HT-29 (cell line): Measurements from ENCODE around the gene FNIP1. TPM values are rescaled to one million over a fixed set of nuclear protein-coding genes. Genes with fewer than 3 reads are reported as not detected.
"Not testable (repeated sequence)": the region's sequence is repeated elsewhere in the genome, so short reads cannot be mapped to it uniquely, and the experiment has no call there.

ENCODE experiments used
- DNase-seq: peaks from one replicate; pipeline ENCODE4 v3.0.0-alpha.2; 2015; ENCODE audit warnings: low spot score
- total RNA-seq: library from RNA; depleted of rRNA; stranded (reverse); fragments of >200 nt; shearing (Covaris generic); gene quantifications from 2 replicates; pipeline ENCODE4 v1.2.3, GENCODE V29; 2014

FNIP1 gene
- total RNA-seq, 1 experiment from 2014 or later: 20.8 TPM

DNA sequence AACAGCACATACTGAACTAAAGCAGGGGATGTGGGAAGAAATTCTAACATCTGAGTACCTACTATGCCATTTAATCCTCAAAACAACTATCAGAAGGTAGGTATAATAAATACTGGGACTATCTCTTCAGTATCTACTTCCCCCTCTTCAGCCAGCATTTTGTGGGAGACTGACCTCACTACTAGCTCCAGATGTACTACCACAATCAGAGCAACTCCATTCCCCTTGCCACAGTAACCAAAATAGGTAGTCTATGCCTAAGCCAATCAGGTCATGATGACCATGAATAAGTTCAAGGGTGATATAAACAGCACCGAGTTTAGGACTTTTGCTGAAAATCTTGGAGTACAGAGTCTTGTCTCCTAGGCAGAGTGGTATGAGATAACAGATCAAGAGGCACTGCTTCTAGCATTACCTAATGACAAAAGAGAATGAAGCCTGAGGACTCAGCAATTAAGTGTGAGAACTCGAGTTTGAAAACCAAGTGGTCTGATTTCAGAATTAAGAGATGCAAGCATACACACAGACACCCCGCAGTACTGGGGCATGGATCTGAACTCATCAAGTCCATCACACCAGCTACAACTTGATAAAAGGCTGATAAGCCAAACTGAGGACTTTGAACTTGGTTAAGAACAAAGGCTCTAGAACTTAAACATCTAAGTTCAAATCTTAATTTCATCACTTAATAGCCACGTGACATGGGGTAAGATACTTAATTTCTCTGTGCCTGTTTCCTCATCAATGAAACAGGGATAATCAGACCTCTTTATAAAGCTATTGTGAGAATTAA, 9.7 kb downstream of the FNIP1 start:
- DNase-seq: no peak

DNA sequence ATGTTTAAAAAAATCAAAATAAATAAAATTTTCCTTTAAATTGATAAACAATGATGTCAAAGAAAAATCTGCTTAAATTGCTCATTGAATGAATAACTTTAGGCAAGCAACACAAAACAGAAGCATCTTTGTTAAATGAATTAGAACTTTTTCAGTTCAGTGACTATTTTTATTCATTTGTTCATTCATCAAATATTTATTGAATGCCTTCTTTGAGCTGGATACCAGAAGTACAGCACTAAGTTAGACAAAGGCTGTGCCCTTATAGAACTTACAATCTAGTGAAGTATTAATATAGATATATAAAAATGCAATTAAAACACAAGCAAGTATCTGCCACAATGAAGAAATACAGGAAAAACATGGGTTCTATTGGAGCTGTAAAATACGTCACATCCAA, 10.8 kb downstream of the FNIP1 start:
- no peak for DNase-seq

DNA sequence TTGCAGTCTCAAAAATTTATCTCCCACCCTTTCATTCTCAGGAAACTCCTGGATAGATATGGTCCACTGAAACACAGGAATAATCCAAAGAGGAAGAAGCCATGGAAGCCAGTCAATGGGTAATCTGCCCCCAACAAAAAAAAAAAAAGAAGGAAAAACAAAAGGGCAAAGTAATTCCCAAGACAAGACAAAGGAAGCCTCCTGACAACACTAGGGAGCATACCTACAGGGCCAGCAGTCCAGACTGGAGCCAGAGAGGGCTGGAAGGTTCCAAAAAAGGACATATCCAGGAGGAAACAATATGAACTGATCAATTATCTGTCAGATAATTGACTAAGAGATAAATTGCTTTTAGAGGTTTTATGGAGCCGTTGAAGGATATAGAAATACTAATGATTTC, 12.9 kb downstream of the FNIP1 start:
- DNase-seq: no peak

DNA sequence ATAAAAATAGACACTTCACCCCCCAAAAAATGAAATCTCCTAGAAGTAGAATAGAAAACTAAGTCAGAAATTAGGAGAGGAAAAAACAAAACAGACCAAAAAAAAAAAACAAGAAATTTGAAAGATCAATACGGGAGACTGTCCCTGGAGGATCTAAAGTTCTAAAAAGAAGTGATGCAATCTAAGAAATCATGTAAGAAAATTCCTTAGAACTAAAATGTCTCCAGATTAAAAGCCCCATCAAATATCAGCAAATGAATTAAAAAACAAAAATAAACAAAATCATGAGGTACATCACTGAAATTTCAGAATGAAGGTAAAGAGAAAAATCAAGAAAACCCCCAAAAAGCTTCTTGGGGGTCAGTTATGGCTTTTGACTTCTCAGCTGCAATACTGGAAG, 13.5 kb downstream of the FNIP1 start:
- no peak for DNase-seq

DNA sequence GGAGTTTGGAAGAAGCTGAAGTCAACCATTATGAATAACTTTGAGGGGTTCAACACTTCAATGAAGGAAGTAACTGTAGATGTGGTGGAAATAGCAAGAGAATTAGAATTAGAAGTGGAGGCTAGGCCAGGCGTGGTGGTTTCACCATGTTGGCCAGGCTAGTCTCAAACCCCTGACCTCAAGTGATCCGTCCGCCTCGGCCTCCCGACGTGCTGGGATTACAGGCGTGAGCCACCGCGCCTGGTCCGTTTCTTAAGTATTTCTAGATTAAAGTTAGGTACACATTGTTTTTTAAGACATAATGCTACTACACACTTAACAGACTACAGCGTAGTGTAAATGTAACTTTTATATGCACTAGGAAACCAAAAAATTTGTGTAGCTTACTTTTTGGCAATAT, 14.1 kb downstream of the FNIP1 start:
- no peak for DNase-seq

DNA sequence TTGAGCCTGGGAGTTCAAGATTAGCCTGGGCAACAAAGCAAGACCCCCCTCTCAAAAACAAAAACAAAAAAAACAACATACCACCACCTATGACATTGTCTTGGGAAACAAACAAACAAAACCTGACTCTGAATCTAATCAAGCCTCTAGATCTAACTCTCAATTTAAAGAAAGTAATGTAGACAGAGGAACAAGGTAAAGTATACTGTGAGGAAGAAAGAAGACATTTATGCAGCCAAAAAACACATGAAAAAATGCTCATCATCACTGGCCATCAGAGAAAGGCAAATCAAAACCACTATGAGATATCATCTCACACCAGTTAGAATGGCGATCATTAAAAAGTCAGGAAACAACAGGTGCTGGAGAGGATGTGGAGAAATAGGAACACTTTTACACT, 18.7 kb downstream of the FNIP1 start:
- not testable (repeated sequence) for DNase-seq

DNA sequence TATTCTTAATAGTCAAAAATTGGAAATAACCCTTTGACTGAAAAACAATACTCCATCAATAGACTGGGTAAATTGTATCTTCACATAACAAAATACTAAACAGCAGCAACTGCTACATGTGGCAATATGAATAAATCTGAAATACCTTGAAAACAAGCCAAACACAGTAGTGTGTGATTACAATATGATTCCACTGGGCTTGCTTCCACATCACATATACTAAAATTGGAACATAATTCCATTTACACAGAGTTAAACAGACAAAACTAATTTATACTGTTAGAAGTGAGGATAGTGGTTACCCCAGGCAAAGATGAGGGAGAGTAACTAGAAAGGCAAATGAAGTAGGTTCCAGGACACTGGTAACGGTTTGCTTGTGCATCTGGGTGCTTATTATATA, 20.4 kb downstream of the FNIP1 start:
- DNase-seq: no peak

DNA sequence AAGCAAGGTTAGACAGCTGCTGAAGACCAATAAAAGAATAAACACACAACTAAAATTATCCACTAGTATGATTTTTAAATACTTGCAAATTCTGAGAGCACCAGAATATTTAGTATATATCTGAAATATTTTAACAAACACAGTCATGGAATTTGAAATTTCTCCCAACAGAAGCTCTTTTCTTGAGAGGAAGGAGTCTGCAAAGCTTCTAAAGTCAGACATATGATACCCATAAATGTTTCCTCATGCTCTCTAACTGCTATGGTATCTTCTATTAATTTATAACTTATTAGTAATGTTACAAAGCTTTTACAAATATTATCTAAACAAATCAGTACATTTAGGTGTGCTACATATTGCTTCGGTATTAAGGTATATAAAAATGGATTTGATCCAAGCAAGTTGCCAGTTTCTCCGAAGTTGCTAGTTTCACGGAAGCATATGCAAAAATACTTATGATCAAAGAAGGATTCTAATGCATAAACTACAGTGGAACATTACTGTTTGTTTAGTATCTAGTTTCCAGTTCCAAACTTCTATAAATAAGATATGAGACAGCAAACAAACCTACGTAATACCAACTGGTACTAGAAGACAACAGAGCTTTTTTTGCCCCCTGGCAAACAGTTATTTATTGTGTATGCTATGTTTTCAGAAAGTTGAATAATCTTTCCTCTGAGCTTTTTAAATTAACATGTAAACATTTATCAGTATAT, 22.0 kb downstream of the FNIP1 start:
- no peak for DNase-seq

DNA sequence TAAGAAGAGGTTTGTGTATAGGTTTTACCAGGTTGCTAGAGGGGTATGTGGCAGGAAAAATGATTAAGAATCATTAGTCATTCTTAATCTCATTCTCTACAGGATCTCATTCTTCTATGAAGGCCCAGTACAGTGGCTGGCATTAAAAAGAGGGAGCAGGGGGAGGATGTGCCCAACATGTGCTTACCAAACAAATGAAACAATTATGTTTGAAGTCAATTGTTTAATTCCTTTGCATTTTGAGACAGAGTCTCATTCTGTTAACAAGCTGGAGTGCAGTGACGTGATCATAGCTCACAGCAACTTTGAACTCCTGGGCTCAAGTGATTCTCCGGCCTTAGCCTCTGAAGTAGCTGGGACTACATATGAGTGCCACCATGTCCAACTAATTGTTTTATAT, 23.0 kb downstream of the FNIP1 start:
- no peak for DNase-seq

DNA sequence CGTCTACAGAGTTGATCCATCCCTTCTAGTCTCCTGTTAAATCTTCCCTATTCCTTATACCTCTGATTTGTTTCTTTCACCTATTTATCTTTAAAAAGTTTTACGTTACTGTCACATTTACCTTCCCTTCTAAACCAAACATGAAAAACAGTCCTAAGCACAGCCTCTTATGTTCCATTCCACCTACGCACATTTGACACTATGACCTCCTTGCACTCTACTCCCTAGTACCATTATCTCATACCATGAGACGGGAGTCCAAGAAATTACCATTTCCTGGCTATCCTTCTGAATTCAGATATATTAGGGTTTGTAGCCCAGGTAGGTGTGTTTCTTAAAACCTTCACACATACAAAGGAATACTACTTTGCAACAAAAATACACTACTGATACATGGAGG, 25.1 kb downstream of the FNIP1 start:
- DNase-seq: no peak

DNA sequence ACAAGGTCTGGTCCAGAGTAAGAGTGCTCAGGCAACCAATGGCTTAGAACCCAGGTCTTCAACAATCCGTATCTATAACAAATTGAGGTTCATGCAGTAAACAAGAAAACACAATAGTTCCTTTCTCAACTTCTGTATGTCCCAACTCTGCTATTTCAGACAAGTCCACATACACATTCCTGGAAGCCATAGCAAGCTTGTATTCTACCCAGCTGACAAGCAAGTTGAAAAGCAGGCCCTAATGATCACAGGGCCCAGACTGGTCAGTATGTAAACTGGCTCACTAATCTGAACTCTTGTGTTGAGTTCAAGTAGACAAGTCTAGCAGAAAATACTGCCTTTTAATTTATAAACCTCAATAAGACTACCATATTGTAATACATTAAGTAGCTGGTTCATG, 26.9 kb downstream of the FNIP1 start:
- no peak for DNase-seq

DNA sequence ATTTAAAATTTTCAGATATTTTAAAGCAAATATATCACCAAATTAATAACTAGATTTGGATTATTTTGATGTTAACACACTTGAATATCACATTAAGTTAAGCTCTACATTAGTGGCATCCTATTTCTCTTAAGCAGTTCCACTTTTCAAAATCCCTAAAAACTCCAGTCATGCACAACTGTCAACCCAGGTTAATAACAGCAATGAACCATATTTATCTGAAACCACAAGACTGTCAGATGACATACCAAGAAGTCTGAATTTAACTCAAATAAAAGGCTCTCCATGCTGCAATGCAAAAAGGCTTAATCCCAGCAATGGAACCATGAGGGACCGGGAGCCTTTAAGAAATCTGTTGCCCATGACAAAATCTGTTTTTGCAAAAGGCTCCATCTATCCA, 27.5 kb downstream of the FNIP1 start:
- DNase-seq: no peak

DNA sequence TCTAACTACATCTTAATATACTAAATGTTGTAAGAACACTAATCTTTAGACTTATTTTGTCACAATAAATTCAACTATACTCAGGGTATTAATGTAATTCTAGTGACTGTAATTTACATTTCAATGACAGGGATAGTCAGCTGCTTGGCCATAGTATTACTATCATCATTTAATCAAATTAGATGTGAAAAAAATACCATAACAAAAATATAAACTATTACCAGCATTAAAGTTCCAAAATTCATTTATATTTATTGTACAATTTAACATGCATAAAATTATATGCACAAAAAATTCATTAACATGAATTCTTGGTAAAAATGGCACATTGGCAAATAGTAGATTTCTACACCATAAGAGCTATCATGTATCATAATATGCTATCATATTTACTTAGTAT, 28.9 kb downstream of the FNIP1 start:
- no peak for DNase-seq

DNA sequence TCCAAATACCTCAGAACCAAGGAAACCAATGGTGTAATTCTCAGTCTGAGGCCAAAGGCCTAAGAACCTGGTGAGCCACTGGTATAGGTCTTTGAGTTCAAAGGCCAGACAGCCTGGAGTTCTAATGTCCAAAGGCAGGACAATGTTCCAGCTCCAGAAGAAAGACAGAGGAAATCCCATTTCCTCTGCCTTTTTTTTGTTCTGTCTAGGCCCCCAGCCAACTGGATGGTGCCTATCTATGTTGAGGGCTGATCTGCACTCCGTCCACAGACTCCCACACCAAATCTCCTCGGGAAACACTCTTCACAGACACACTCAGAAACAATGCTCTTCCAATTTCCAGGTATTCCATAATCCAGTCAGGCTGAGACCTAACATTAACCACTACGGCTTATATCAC, 30.1 kb downstream of the FNIP1 start:
- DNase-seq: no peak

DNA sequence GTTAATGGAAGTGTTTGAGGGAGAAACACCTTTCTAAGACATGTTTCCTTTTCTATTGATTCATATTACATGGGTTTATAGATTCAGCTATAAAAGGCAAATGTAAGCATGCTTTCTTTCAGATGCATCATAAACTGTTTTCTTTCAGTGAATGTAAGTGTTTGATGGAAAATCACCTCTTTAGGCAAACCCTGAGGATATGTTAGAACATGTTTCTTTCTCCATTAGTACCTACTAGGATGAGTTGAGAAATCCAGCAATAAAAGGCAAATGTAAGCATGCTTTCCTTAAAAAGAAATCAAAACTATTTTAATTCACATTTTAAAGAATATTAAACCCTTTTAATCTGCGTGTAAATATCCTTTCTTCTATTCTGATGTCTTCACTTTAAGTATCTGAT, 31.6 kb downstream of the FNIP1 start:
- no peak for DNase-seq

DNA sequence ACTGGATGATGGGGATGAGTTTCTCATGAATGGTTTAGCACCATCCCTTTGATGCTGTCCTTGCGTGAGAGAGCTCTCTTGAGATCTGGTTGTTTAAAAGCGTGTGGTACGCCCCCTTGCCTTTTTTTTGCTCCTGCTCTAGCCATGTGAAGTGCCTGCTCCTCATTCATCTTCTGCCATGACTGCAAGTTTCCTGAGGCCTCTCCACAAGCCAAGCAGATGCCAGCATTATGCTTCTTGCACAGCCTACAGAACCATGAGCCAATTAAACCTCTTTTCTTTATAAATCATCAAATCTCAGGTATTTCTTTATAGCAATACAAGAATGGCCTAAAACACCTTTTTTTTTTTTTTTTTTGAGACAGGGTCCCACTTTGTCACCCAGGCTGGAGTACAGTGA, 32.8 kb downstream of the FNIP1 start:
- DNase-seq: no peak

DNA sequence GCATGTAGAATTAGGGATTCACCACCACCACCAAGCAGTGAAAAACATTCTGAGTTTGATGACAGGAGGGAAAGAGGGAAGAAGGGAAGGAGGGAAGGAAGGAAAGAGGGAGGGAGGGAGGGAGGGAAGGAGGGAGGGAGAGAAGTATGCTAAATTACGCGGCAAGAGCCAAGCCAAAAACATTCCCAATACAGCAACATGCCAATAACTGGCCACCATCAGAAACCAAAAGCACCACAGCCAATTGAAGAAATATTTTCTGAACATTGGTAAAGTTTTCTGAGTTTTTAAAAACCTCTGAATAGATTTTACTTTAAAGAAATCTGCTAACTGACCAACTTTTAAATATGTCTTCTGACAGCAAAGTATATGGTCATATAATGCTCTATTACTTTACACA, 36.0 kb downstream of the FNIP1 start:
- no peak for DNase-seq

DNA sequence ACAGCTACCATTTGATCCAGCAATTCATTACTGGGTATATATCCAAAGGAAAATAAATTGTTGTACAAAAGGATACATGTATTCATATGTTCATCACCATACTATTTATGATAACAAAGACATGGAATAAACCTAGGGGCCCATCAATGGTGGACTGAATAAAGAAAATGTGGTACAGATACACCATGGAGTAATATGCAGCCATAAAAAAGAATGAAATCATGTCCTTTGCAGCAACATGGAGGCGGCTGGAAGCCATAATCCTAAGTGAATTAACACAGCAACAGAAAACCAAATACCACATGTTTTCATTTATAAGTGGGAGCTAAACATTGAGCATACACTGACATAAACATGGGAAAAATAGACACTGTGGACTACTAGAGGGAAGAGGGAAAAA, 37.1 kb downstream of the FNIP1 start:
- no peak for DNase-seq

DNA sequence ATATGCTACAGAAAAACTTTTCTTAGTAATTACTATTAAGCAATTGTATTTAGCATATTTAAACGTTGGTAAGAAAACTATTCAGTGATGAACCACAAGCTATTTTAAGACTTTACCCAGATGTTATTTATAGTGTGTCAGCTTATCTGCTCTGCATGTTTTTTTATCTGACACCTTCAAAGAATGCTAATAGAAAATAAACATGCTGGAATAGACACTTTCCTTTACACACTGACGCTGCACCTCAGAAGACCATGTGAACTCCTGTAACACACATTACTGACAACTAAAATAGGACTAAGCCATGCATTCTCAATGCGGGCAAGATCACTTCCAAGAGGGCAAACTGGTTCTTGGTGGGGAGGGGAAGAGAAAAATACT, 38.3 kb downstream of the FNIP1 start:
- no peak for DNase-seq

DNA sequence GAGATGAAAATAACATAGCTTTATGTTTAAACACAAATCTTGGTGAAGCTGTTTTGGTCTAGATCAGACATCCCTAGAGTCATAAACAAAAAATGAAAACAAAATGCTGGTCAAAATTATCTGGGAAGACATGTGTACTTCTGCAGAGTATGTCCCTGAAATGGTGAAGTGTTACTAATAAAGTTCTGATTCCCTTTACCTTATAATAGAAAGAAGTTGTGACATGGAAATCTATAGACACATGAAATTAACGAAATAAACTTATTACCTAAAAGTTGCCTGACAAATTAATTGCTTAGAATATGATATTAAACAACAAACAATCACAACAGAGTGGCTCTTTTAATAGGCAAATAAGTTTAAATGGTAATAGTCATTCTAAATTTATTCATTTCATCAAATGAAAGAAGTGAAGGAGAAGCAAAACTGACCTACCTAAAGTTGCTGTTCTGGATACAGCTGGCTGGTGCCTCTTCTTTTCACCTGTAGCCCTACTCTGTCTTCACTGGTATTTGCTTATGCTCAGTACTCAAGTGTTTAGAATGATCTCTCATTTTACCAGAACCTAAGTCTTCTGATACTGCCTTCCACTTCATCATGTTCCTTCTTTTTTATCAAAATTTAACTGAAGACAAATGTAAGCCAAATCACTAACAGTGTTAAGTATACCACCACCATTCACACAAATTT, 38.8 kb downstream of the FNIP1 start:
- DNase-seq: no peak

DNA sequence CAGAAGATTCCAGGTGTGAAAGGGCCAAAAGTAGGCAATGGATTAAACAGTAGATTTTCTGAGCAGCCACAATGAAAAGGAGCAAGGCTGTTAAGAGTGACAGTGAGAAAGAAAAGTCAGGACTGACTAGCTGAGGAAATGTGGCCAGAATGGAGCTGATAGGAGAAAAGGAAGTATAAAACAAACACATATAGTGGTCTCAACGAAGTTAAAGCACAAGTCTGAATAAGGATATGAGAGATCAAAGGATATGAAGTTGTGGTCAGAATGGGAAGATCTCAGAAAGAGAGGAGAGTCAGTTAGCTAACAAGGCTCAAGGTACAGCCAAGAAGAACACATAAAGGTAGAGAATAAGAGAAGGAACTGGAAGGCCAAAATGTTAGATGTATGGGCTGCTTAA, 39.9 kb downstream of the FNIP1 start:
- no peak for DNase-seq

DNA sequence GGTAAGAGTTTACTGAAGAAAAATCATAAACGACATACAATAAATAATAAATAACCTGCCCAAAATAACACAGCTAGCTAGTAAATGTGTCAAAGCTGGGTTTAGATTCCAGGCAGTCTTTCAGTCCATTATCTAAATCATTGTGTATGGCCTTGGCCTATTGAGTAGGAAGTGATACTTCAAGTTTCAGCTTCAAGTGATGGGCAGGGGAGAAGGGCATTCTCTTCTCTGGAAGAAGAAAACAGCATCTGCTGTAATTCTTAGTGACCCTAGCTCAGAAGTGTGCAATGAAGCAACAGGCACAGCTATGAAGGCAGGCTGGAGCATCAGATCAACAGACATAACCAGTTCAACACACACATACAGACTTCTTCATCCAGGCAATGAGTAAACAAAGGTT, 42.5 kb downstream of the FNIP1 start:
- DNase-seq: no peak

DNA sequence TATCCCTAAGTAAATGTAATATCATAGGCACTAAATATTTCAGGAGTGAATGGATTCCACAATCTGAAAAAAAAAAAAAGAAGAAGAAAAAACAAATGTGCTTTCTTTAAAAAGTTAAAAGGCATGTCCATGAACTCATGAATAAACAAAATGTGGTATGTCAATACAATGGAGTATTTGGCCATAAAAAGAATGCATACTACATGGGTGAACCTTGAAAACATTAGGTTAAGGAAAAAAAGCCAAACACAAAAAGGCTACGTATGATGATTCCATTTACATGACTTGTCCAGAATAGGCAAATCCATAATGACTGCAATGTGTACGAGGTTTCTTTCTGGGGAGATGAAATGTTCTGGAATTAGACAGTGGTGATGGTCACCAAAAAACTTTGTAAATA, 45.3 kb downstream of the FNIP1 start:
- no peak for DNase-seq
